IPS DF 4.7 (cell line): ENCODE measurements around the gene CRIP1.

Experiments used
- DNase-seq: peaks from one replicate; pipeline ENCODE4 v3.0.0-alpha.2; 2013; ENCODE audit warnings: low spot score; ENCODE audit errors: extremely low read depth

The CRIP1 gene

DNA sequence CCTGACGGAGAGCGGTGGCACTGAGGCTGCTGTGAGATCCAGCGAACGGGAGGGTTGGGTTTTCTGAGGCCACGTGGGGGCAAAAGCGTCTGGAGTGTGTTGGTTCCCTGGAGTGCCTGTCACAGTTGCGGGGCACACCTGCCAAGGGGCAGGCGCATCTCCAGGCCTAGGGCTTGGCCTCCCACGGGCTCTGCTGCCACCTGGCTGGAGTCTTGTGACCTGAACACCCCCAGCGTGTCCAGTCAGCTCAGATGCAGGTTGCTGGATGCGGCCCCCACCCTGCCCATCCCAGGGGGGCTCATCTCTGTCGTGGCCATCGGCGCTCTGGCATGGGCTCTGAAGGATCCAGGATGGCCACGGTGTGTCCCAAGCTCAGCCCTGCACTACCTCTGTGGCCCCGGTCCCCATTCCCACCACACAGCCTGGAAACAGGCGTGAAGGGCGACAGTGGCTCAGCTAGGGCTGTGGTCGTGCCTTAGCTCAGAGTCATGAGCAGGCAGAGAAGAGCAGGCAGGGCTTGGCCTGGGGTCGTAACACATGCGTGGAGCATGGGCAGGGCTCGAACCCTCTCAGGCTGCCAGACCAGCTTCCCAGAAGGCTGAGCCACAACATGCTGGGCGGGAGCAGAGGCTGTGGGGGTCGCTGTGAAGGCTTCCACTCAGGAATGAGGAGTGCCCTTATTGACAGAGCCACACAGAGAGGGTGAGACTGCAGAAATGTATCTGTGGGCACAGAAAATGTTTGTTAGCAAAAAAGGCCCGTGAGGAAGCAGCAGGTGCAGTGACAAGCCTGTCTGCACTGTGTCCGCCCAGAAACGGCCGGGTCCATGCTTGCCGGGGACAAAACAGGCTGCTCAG lies 35.6 kb upstream of the CRIP1 start:
- DNase-seq = no peak

DNA sequence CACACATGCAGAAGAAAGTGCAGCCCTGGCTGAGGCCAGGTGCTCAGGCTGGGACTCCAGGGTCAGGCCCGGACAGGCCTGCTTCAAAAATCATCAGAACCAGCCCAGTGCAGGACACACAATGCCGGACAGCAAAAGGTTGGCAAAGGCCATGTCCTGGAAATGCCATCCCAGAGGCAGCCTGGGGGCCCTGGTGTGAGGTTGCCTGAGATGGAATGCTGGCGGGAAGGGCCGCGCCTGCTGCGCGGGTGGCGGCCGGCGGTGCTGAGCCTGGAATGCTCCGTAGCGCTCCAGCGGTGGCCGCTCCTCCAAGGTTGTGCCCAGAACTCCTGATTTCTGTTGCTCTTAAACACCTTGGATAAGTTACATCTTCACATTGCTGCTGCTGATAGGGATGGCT lies 33.7 kb upstream of the CRIP1 start:
- no peak for DNase-seq

DNA sequence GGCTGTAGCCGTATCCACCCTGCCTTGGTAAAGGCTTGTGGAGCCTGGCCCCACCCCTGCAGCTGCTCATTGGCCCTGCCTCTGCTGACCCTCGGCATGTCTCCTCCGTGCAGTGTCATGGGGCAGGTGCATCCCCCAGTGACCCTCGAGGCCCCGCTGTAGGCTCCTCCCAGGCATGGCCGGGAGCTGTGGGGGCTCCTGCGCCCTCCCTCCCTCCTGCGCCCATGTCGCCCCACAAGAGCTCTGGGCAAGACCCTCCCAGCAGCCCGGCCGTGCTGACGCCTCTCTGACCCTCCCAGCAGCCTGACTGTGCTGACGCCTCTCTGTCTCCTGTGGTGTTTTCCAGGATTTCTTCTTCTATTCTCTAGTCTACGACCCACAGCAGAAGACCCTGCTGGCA lies 32.8 kb upstream of the CRIP1 start:
- no peak for DNase-seq

DNA sequence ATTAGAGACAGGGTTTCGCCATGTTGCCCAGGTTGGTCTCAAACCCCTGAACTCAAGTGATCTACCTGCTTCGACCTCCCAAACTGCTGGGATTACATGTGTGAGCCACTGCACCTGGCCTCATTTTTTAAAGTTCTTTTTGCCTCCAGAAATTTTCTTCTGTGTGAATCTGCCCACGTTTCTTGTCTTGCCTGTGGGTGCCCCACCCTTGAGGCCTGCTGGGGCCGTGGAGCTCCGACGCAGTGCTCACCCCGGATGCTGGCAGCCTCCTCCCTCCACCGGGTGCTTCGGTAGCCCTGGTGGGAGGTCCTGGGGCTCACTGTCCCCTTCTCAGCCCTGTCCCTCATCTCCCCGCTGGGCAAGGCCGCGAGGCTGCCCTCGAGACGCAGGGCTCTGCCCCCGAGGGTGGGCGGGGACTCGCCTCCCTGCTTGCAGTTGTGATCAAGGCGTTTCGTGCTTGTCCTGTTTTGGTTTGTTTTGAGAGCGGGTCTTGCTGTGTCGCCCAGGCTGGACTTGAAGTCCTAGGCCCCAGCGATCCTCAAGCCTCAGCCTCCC lies 31.5 kb upstream of the CRIP1 start:
- DNase-seq = no peak

DNA sequence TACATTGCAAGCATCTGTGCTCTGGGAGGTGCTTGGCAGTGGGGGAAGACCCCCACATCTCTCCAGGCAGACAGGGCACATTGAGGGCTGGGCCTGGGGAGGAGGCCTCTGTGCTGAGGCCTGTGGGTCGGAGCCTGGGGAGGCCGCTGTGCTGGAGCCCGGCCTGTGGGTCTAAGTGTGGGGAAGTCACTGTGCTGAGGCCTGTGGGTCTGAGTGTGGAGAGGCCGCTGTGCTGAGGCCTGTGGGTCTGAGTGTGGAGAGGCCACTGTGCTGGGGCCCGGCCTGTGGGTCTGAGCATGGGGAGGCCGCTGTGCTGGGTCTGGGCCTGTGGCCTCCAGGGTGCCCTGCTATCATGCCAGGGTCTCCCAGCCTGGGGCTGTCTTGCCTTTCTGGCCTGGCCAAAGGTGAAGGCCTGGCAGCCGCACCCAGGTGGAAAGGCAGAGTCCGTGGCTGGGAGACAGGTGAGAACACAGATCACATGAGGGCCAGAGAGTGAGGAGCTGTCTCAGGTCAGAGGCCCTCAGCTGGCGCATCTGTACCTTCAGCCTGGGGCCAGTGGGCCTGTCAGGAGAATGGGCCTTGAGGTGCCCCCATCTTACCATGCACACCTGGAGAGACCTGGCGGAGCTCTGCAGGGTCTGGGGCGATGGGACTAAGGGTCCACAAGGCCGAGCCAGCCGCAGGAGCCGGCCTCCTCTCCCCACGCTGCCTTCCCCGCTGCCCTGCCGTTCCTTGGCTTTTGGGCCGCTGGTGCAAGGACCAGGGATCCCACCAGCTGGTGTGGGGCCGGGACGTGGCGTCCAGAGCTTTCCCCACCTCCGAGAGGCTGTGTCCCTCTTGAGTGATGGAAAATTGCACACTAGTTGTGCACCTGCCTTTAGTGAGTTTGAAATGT lies 30.7 kb upstream of the CRIP1 start:
- no peak for DNase-seq

DNA sequence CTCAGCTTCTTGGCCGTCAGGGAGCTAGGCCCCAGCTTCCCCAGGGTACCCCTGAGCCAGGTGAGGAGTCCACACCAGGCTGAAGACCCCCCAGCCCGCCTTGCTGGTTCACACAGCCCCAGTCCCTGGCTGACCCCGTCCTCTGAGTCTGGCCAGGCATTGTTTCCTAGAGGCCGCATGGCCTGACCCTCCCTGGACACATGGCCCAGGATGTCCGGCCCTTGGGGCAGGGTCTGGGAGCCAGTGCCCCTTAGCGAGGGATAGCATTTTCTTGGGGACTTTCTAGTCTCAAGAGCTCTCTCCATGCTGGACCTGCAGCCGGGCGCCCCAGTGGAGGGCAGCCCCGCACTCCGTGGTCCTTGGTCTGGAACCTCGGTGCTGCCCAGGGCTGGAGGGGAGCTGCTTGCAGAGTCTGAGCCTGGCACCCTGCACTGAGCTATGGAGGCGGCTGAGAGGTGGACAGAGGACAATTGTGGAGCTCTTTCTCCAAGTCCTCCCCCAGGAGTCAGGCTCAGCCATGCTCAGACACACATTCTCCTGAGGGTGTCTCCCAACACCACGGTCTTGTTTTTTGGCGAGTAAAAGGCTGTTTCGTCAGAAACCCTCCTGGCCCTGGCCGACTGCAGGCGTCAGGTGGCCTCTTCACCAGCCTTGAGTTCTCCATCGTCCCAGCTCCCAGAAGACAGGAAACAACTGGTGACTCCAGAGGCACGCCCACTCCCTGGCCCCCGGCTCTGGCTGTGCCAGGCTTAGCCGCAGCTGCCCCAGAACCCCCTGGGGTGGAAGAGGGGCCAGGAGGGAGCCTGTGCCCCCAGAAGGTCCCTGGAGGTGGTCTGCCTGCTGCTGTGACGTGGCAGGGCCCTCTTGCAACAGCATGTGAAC lies 29.7 kb upstream of the CRIP1 start:
- DNase-seq = no peak

DNA sequence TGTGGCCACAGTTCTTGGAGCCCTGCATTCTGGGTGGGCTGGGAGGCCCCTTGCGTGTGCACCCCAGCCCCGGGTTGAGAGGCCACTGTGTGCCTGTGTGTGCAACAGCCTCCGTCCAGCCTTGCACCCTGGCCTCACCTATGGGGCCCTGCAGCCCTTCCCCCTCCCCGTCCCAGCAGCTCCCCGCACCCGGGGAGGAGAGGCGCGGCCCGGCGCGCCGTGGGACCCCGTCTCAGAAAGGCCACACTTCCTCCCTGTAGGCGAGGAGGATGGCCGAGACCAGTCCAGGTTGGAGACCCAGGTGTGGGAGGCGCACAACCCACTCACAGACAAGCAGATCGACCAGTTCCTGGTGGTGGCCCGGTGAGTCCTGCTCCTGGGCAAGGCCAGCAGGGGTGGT lies 28.7 kb upstream of the CRIP1 start:
- DNase-seq = no peak

DNA sequence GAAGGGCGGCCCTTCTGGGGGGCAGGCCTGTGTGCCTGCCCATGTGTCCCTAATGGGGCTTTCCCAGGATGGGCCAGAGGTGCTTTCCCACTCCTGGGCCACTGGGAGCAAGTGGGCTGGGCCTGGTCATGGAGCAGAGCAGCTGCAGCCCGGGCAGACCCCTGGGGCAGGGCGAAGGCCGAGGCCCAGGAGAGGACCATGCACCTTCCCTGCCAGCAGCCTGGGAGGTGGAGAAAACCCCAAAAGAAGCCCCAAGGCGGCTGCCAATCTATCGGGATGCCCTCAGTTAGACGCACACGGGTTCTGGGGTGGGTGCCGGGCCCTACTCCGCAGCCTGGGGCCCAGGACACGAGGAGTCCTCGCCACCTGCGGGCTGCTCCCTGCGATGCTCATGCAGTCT lies 28.1 kb upstream of the CRIP1 start:
- DNase-seq = no peak

DNA sequence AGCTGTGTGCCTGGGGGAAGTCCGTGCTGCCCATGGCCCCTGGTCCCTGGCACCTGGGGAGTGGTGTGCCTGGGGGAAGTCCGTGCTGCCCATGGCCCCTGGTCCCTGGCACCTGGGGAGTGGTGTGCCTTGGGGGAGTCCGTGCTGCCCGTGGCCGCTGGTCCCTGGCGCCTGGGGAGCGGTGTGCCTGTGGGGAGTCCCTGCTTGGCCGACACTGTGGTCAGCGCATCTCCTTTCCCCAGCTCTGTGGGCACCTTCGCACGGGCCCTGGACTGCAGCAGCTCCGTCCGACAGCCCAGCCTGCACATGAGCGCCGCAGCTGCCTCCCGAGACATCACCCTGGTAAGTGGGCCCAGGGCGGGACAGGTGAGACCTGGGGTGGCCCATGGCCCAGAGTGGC lies 26.6 kb upstream of the CRIP1 start:
- DNase-seq = no peak

DNA sequence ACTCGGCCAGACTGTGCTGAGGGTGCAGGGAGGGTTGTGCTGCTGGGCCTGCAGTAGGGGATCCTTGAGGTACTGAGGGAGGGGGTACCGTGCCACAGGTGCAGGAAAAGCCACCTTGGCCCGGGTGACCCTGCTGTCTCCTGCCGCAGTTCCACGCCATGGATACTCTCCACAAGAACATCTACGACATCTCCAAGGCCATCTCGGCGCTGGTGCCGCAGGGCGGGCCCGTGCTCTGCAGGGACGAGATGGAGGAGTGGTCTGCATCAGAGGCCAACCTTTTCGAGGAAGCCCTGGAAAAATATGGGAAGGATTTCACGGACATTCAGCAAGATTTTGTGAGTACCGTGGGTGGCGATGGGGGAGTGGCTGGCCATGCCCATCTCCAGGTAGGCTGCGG lies 26.1 kb upstream of the CRIP1 start:
- no peak for DNase-seq

DNA sequence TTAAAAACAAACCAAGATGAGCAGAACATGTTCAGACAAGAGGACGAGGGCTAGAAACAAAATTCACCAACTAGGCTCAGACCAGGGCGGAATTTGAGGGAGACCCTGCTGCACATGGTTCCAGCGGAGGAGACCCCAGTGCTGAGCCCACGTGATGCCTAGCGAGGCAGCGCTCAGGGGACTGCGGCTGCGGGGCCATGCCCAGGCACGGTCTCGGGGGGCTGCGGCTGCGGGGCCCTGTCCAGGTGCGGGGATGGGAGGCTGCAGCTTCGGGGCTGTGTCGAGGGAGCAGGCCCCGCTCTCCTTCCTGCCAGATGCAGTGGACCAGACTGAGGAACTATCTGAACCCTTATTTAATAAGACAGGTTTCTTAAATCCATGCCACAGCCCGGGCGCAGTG lies 24.8 kb upstream of the CRIP1 start:
- no peak for DNase-seq

DNA sequence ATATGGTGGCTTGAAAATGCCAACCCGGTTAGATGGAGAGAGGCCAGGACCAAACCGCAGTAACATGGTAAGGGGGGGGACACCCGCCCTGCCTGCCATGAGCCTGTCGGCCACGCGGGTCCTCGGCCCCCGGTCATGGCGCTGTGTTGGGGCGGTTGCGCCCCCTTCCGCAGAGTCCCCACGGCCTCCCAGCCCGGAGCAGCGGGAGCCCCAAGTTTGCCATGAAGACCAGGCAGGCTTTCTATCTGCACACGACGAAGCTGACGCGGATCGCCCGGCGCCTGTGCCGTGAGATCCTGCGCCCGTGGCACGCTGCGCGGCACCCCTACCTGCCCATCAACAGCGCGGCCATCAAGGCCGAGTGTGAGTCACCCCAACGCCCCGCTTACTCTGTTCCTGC lies 22.2 kb upstream of the CRIP1 start:
- no peak for DNase-seq

DNA sequence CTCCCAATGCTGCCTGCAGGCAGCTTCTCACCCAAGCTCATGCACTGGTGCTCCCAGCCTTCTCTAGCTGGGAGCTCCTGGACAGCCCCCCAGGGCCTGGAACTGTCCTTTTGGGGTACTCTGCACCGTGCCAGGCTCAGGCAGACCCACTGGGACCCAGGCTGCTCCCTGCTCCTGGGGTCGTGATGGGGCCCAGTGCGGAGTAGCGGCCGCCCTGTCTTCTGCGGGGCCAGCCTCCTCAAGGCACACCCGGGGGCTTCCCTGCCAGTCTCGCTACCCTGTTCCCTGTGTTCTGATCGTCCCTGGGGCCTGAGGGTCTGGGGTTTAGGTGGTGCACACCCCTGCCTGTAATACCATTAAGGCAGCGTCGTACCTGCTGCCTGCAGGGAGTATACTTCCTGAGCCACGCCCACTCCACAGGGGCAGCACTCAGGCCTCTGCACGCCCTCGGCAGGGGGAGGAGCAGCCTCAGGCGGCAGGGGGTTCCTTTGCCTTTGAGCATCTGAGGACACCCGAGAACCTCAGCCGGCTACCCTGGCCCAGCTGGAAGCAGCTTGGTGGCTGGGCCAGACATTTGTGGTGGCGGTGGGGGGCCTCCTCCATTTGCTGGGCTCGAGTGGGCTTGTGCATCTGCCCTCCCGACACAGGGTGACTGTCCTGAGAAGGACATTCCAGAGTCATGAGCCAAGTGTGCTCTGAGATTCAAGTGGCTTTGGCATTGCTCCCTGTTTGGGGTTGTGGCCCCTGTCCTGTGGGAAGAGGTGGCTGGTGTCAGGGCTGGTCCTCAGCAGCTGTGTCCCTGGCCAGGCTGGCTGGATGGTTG lies 21.3 kb upstream of the CRIP1 start:
- DNase-seq = no peak

DNA sequence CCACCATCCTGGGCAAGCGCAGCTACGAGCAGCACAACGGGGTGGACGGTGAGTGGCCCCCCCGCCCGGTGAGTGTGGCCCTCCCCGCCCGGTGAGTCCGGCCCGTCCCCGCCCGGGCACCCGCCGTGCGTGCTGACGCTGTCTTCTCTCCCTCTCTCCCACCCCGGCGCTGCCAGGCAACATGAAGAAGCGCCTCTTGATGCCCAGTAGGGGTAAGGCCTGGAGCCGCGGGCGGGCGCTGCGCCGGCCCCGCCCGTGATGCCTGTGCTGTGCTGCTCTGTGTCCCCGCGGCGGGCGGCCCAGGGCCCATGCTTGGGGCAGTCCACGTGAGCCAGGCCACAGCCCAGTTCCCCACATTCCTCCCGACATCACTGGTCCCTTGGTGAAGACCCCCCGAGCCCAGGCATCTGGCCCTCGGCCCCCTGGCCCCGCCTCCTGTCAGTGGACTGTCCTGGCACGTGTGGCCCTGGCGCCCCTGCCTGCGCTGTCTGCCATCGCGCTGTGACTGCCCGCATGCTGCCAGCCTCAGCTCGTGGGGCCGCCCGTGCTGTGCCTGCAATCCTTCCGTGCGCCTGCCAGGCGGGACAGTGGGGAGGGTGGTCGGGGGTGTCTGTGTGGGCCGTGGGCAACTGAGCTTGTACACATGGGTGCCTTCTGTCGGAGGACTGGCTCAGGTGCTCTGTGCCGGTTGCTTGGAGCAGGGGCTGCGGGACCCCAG lies 20.0 kb upstream of the CRIP1 start:
- DNase-seq = no peak

DNA sequence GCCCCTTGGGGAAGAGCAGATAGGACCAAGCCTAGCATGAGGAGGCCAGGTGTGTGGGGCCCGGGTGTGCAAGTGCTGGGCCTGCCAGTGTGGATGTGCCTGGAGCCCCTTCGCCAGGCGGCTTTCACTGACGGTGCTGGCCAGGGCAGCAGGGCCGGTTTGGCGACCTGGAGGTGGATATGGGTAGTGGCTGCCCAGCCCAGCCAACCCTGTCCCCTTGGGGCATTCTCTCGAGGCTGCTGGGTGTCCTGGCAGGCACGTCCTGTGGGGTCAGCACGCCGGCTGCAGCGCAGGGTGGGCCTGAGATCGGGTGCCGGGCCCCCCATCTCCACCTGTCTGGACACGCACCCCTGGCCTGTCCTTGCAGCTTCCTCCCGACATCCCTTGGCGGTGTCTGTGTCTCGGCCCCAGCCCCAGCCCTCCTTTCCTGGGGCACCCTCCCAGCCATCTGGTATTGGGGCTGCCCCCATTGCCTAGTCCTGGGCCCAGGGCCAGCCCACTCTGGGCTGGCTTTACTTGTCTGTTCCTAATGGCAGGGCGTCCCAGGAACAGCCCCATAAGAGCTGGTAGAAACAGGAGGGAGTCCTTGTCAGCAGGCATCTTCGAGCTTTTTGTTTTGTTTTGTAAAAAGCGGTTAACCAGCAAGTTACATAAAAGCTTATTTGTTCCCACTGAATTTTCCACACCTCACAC lies 19.3 kb upstream of the CRIP1 start:
- DNase-seq = no peak

DNA sequence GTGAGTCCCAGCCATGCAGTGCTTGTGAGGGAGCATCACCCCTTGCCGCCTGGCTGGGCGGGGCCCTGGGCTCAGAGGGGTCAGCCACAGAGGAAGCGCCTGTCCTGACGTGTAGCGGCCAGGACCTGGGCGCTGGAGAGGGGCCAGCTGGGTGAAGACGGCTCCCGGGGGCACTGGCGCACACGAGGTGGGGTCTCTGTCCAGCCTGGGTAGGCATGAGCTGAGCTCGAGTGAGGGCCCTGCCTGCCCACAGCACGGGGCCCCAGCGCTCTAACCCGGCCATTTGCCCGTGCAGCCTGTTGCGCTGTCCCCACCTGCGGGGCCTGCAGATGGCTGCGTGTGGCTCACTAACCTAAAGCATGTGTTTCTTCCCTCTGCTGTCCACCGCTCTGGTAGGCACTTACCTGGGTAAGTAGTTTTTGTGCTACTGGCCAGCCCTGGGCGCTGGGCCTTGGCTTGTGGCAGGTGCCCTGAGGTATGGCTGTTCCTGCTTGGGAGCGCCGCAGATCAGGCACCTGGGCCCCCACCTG lies 18.7 kb upstream of the CRIP1 start:
- DNase-seq = no peak

DNA sequence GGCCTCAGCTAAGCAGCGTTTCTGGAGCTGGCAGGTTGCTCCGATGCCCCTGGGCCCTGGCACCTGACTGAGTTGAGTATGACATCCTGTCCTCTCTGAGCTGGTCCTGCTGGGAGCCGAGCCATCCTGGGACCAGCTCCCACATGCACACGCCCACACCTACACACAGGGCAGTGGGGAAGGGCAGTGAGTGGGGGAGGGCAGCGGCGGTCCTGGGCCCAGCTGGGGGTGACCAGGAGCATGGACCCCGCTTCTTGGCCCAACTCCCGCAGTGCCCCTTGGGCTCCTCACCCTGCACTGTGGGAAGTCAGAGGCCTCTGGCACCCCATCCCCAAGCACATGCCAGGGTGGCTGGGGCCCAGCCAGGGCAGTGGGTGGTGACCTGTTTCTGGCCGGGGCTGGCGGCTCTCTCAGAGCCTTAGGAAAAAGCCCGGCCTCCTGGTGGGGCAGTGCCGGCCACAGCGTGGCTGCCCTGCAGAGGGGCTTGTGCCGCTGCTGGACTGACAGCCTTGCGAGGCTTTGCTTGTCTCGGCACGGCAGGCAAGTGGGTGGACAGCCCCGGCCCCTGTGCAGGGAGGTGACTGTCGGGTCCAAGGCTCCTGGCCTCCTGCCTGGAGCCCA lies 18.0 kb upstream of the CRIP1 start:
- DNase-seq = no peak
